IPS-18a (cell line): ENCODE data around the gene CD1B.

Experiments used
- H3K27ac ChIP-seq: one replicate; pipeline ENCODE4 v1.5.1; 2013; ENCODE audit warnings: low read length
- H3K27me3 ChIP-seq: one replicate; pipeline ENCODE4 v1.6.1; 2013; ENCODE audit warnings: mild to moderate bottlenecking, low read length; ENCODE audit not compliant: control insufficient read depth, insufficient read depth
- H3K36me3 ChIP-seq: one replicate; pipeline ENCODE4 v1.6.1; 2013; ENCODE audit warnings: low read depth, low read length; ENCODE audit not compliant: control insufficient read depth
- H3K4me1 ChIP-seq: one replicate; pipeline ENCODE4 v1.6.1; 2013; ENCODE audit warnings: low read depth, low read length; ENCODE audit not compliant: control insufficient read depth
- H3K4me3 ChIP-seq: one replicate; pipeline ENCODE4 v1.5.1; 2013; ENCODE audit warnings: low read length
- H3K9ac ChIP-seq: one replicate; pipeline ENCODE4 v1.6.1; 2013; ENCODE audit warnings: mild to moderate bottlenecking, low read length, moderate library complexity
- H3K9me3 ChIP-seq: one replicate; pipeline ENCODE4 v1.6.1; 2013; ENCODE audit warnings: low read depth, low read length; ENCODE audit not compliant: control insufficient read depth

The CD1B gene

DNA sequence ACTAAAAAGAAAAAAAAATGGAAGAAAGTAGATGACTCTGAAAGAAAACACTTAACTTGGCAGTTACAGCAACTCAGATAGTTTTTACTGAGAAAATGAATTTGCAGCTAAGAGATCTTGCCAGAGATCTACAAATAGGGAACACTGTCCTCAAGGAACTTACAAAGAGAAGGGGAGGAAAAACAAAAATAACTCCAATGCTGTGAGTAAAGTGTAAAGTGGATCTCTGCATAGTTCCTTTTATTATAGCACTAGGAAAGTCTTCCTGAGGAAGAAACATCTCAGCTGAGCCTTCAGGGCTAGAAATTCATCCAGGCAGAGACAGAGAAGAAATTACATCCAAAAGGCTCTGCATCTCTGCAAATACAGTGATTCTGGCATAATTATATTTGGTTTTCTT lies 3.9 kb downstream of the CD1B start:
- H3K4me3 ChIP-seq: no peak overlapping the region
- no peaks in the 10 kb centered on the region for H3K4me1 ChIP-seq
- no peaks in the 10 kb centered on the region for H3K9me3 ChIP-seq
- H3K36me3 ChIP-seq: no peaks in the 10 kb centered on the region
- no peaks in the 10 kb centered on the region for H3K27me3 ChIP-seq
- no peak overlapping the region for H3K9ac ChIP-seq
- no peak overlapping the region for H3K27ac ChIP-seq

DNA sequence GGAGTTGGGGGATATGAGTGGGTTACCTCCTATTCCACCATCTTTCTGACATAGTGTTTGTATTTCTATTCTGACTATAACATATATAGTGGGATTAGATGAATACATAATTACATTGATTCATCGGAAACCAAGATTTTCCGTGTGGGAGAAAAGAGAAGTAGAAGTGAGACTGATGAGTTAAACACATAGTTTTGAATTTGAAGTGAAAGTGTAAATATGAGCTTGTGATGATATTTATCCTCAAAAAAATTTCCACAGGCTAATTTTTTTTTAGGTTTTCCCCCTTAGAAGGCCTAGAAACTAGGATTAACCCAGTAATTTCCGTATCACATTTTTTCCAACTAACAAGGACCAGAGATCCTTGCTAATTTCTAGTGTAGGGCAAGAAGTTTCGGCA lies 6.9 kb downstream of the CD1B start:
- Histone ChIP-seq H3K36me3 (no peaks in the 10 kb centered on the region), H3K27ac (no peak overlapping the region), H3K4me3 (no peak overlapping the region), H3K4me1 (no peaks in the 10 kb centered on the region), H3K9me3 (no peaks in the 10 kb centered on the region), H3K9ac (no peak overlapping the region), H3K27me3 (no peaks in the 10 kb centered on the region)

DNA sequence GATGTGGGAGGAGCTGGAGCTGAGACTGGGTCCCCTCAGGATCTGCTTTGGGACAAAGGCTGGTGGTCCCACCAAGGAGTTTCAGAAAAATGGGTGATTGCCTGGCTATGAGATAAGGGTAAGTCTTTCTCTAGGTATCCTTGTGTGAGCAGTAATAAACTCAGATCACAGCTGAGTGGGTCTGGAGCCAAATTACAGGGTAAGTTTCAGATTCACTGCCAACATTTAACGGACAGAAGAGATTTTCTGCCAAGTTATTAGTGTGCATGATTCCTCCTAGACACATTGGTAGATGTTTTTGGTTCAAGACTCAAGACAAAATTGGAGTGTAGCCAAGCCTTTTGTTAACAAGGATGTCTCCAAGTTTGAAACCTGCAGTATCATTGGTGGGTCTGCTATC lies 7.5 kb downstream of the CD1B start:
- Histone ChIP-seq H3K9ac (no peak overlapping the region), H3K4me1 (no peaks in the 10 kb centered on the region), H3K4me3 (no peak overlapping the region), H3K9me3 (no peaks in the 10 kb centered on the region), H3K36me3 (no peaks in the 10 kb centered on the region), H3K27me3 (no peaks in the 10 kb centered on the region), H3K27ac (no peak overlapping the region)

DNA sequence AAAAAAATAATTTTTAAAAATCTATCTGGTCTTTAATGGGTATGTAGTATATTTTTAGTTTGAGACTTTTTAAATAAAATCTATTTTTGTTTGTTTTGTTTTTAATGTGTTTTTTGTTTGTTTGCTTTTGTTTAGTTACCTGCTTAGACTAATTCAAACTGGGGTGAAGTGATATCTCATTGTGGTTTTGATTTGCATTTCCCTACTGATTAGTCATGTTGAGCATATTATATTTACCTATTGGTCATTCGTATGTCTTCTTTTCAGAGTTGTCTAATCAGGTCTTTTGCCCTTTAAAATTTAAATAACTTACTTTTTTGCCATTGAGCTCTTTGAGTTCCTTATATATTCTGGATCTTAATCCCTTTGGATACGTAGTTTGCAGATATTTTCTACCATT lies 20.3 kb downstream of the CD1B start:
- H3K4me1 ChIP-seq: no peaks in the 10 kb centered on the region
- H3K4me3 ChIP-seq: no peak overlapping the region

DNA sequence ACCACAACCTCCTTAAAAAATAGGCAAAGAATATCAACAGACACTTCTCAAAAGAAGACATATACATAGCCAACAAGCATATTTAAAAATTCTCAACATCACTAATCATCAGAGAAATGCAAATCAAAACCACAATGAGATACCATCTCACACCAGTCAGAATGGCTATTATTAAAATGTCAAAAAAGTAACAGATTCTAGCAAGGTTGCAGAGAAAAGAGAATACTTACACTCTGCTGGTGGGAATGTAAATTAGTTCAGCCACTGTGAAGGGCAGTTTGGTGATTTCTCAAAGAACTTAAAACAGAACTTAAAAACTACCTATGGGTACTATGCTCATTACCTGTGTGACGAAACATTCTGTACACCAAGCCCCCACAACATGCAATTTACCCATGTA lies 20.7 kb downstream of the CD1B start:
- H3K27me3 ChIP-seq: no peaks in the 10 kb centered on the region
- no peak overlapping the region for H3K27ac ChIP-seq
- no peak overlapping the region for H3K9ac ChIP-seq
- no peaks in the 10 kb centered on the region for H3K9me3 ChIP-seq
- H3K4me1 ChIP-seq: no peaks in the 10 kb centered on the region
- no peak overlapping the region for H3K4me3 ChIP-seq
- no peaks in the 10 kb centered on the region for H3K36me3 ChIP-seq

More for the DNA sequence above, 20.3 kb downstream of the CD1B start:
- Histone ChIP-seq H3K36me3 (no peaks in the 10 kb centered on the region), H3K9ac (no peak overlapping the region), H3K27ac (no peak overlapping the region), H3K27me3 (no peaks in the 10 kb centered on the region), H3K9me3 (no peaks in the 10 kb centered on the region)

DNA sequence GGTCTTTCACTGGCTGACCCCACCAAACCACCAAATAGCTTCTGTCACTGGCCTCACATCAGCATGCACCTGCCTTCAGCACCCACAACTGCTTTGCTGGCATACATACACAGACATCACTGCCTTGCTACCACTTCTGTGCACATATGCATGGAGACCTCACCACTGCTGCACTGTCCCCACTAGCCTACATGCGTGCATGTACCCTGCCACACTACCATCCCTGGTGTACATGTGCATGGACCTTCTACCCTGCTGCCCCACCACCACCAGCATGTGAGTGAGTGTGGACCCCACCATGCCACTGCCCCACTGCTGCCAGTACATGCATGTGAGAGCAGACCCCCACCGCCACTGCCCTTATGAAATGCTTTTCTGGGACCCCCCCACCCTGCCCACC lies 35.5 kb downstream of the CD1B start:
- H3K4me1 ChIP-seq: no peaks in the 10 kb centered on the region

DNA sequence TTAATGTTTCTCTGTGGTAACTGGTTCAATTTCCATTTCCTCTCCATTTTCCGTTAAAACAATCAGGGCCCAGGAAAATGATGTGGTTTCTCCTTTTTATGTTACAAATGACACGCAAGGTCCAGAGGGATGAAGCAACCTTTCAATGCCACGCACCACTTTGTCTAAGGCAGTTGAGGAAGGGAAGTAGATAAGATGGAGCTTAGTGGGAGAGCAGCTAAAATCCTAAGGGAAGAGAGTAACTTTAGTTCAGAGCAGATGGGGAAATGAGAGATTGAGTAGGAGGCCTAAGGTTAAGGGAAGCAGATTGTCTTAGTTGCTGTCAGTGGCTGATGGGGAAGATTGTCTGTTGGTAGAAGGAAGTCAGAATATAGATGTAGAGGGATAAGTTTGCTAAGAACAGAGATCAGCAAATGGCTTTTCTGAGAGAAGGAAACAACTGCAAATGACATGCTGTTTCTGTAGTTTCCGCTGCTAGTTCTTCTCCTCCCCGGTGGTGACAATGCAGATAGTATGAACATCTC lies 40.9 kb downstream of the CD1B start:
- Histone ChIP-seq H3K27me3 (no peaks in the 10 kb centered on the region), H3K9ac (no peak overlapping the region), H3K27ac (no peak overlapping the region)

More for the DNA sequence above, 35.5 kb downstream of the CD1B start:
- H3K27me3 ChIP-seq: no peaks in the 10 kb centered on the region
- H3K27ac ChIP-seq: no peak overlapping the region
- no peaks in the 10 kb centered on the region for H3K36me3 ChIP-seq
- H3K4me3 ChIP-seq: no peak overlapping the region
- H3K9ac ChIP-seq: no peak overlapping the region
- no peaks in the 10 kb centered on the region for H3K9me3 ChIP-seq

DNA sequence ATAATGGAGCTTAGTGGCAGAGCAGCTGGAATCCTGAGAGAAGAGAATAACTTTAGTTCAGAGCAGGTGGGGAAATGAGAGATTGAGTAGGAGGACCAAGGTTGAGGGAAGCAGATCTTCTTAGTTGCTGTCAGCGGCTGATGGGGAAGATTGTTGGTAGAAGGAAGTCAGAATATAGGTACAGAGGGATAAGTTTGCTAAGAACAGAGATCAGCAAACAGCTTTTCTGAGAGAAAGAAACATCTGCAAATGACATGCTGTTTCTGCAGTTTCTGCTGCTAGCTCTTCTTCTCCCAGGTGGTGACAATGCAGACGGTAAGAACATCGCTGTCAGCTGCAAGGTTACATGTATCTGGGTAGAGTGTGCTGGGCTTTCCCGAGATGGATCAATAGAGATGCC lies 41.5 kb downstream of the CD1B start, which contains the start of gene CD1C:
Gene CD1C (plus strand): TSS at position 113 of the 400 bp plus-strand sequence. CDS start 142 bp downstream, at position 255.
- Histone ChIP-seq H3K9me3 (no peaks in the 10 kb centered on the region), H3K4me1 (no peaks in the 10 kb centered on the region), H3K27ac (no peak within 1 kb of the TSS), H3K27me3 (no peaks in the 10 kb centered on the region), H3K36me3 (no peaks in the 10 kb centered on the region), H3K9ac (no peak within 1 kb of the TSS), H3K4me3 (no peak within 1 kb of the TSS)

More for the DNA sequence above, 40.9 kb downstream of the CD1B start:
- Histone ChIP-seq H3K4me1 (no peaks in the 10 kb centered on the region), H3K4me3 (no peak overlapping the region), H3K36me3 (no peaks in the 10 kb centered on the region), H3K9me3 (no peaks in the 10 kb centered on the region)

DNA sequence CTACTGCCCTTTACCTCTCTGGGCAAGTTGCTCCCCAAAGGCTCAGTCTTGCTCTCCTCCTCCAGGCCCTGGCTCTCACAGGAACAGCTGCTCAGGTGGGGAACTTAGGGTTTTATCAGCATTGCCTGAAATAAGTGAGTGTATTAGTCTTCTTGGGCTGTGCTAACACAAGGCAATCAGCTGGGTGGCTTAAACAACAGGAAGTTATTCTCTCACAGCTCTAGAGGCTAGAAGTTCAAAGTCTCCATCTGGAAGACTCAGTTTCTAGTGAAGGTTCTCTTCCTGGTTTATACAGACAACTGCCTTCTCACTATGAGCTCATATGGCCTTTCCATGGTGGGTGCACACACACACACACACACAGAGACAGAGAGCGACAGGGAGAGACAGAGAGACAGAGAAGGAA lies 44.4 kb downstream of the CD1B start:
- no peaks in the 10 kb centered on the region for H3K9me3 ChIP-seq
- no peaks in the 10 kb centered on the region for H3K4me1 ChIP-seq
- no peaks in the 10 kb centered on the region for H3K27me3 ChIP-seq
- H3K4me3 ChIP-seq: no peak overlapping the region
- no peak overlapping the region for H3K27ac ChIP-seq
- H3K36me3 ChIP-seq: no peaks in the 10 kb centered on the region
- no peak overlapping the region for H3K9ac ChIP-seq

DNA sequence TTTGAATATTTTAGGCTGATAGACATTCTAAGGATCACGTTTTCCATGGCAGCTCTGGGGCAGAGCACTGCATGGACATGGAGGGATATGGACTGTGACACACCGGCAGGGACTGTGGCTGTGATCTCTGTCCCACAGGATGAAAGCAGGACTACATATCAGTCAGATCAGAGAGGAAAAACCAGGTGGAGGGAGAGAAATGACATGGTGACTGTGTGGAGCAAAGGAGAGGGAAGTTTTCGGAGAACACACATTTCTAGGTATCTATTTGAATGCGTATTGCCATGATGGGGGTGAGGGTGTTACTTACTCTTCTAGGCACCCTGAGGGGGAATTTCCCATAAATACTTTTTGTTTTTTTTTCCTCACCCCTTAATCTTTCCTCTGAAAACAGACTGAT lies 44.8 kb downstream of the CD1B start:
- H3K9me3 ChIP-seq: no peaks in the 10 kb centered on the region
- no peak overlapping the region for H3K9ac ChIP-seq
- H3K27ac ChIP-seq: no peak overlapping the region
- H3K36me3 ChIP-seq: no peaks in the 10 kb centered on the region
- no peaks in the 10 kb centered on the region for H3K4me1 ChIP-seq
- no peak overlapping the region for H3K4me3 ChIP-seq
- no peaks in the 10 kb centered on the region for H3K27me3 ChIP-seq

DNA sequence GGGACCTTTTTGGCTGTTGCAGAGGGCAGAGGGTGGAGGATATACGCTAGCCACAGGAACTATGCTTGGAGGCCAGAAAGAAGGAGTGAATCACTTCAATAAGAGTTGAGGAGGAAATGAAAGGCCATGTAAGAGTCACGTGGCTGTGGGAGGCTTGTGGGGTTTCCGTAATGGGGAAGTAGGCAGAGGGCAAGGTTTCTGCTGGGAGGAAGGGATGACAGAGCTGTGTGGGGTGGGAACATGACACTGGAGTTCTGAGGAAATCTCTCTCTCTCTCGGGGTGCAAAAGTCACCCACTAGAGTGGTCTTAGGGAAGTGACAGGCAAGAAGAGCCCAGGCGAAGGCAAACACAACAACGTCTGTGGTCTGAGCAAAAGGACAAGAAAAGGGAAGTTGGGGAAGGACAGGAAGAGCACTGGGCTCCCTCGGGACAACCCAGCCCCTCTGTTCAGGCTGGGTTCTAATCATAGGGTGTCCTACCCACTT lies 45.5 kb downstream of the CD1B start:
- H3K27ac ChIP-seq: no peak overlapping the region
- H3K9ac ChIP-seq: no peak overlapping the region
- no peaks in the 10 kb centered on the region for H3K27me3 ChIP-seq
- no peaks in the 10 kb centered on the region for H3K36me3 ChIP-seq
- no peak overlapping the region for H3K4me3 ChIP-seq
- H3K4me1 ChIP-seq: no peaks in the 10 kb centered on the region
- H3K9me3 ChIP-seq: no peaks in the 10 kb centered on the region

DNA sequence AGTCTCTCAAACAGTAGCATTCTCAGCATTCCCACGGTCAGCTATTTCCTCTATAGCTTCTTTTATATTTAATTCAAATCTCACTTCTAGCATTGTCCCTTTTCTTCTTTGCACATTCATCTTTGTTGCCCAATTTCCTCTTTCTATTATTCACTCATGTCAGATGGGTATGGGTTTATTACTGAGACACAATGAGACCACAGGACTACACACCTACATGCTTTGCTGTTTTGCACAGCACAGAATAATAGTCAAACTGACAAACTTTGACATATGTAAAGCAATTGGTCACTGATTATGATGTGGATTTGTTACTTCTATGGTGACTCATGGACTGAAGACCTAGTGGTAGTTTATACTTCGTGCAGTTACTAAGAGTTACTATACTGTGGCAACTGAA lies 47.4 kb downstream of the CD1B start:
- no peaks in the 10 kb centered on the region for H3K4me1 ChIP-seq
- no peaks in the 10 kb centered on the region for H3K36me3 ChIP-seq
- no peak overlapping the region for H3K27ac ChIP-seq
- peaks cover 4% of the 10 kb centered on the region for H3K9me3 ChIP-seq
- no peak overlapping the region for H3K4me3 ChIP-seq
- no peak overlapping the region for H3K9ac ChIP-seq
- no peaks in the 10 kb centered on the region for H3K27me3 ChIP-seq
